MCF 10A (cell line): Measurements from ENCODE around the gene RNU6-9. TPM values are rescaled to one million over a fixed set of nuclear protein-coding genes. Genes with fewer than 3 reads are reported as not detected.
"Not testable (repeated sequence)": the region's sequence is repeated elsewhere in the genome, so short reads cannot be mapped to it uniquely, and the experiment has no call there.

Source experiments
- BruUV-seq: library from RNA; stranded (reverse); fragments of 400-500 nt; replicated peaks from 2 replicates; lab custom pipeline; 2021; lab: Mats Ljungman, UMichigan
- CTCF ChIA-PET: fragments of 300-600 bp; sonication (Branson Sonifier 250); formaldehyde crosslinking; extraction: SDS; loops from one replicate; lab custom pipeline; 2021; ENCODE audit warnings: antibody characterized with exemption, inconsistent platforms; lab: Yijun Ruan, JAX
- POLR2A ChIA-PET: fragments of 300-600, 350-650 bp; sonication (Branson Sonifier 250); formaldehyde crosslinking; extraction: SDS; loops from one replicate; lab custom pipeline; 2020; ENCODE audit warnings: antibody characterized with exemption, inconsistent platforms; lab: Yijun Ruan, JAX
- DNase-seq: peaks from one replicate; pipeline ENCODE4 v3.0.0-alpha.2; 2018; ENCODE audit not compliant: unreplicated experiment
- H3K27ac Mint-ChIP-seq: one replicate; pipeline ENCODE4 v1.8.0; 2022; ENCODE audit warnings: mild to moderate bottlenecking, low read depth, mixed read lengths; ENCODE audit not compliant: unreplicated experiment
- H3K27me3 Mint-ChIP-seq: one replicate; pipeline ENCODE4 v1.8.0; 2022; ENCODE audit warnings: mixed read lengths; ENCODE audit not compliant: insufficient read depth, unreplicated experiment
- H3K36me3 Mint-ChIP-seq: one replicate; pipeline ENCODE4 v1.8.0; 2022; ENCODE audit warnings: mild to moderate bottlenecking, moderate library complexity, mixed read lengths; ENCODE audit not compliant: insufficient read depth, unreplicated experiment
- H3K4me1 Mint-ChIP-seq: one replicate; pipeline ENCODE4 v1.8.0; 2022; ENCODE audit warnings: mixed read lengths; ENCODE audit not compliant: insufficient read depth, unreplicated experiment
- H3K4me3 Mint-ChIP-seq: one replicate; pipeline ENCODE4 v1.8.0; 2022; ENCODE audit warnings: mild to moderate bottlenecking, moderate library complexity, mixed read lengths; ENCODE audit not compliant: unreplicated experiment
- H3K9me3 Mint-ChIP-seq: one replicate; pipeline ENCODE4 v1.8.0; 2022; ENCODE audit warnings: mixed read lengths; ENCODE audit not compliant: unreplicated experiment
- CTCF ChIP-seq: fragments of 200-600 bp; IDR thresholded peaks from one replicate; pipeline ENCODE4 v1.8.0; 2022; ENCODE audit warnings: antibody characterized with exemption, mild to moderate bottlenecking; ENCODE audit not compliant: unreplicated experiment
- intact Hi-C: fragments of 100-400 bp; cut with micrococcal nuclease; formaldehyde crosslinking; loops from 2 replicates; pipeline ENCODE4 v1.14.1; 2022
- total RNA-seq: library from RNA; stranded (reverse); gene quantifications from 2 replicates; pipeline ENCODE4 v1.2.3, GENCODE V29; 2022

RNU6-9 gene
- total RNA-seq, 1 experiment from 2014 or later: not detected

GRCh38 chr19:850979-851335, 42.3 kb upstream of the RNU6-9 start:
- TF ChIP-seq CTCF: no peak
- ChIA-PET CTCF (interaction anchor here (0.5 to 0.8 kb wide), 3 partner anchors 43 to 80 kb away, joined by 3 to 5 read pairs (median 3); no protein-coding TSS in a partner anchor), POLR2A (interaction anchor here (0.6 to 1.5 kb wide), 5 partner anchors 43 to 133 kb away, joined by 3 to 6 read pairs (median 3); partner anchors contain the start of genes PTBP1, RNU6-9 and WDR18)
- intact Hi-C loops: loop anchor here (10.0 kb wide), 1 partner anchor 134 kb away; the partner anchor contains the start of gene WDR18
- Mint-ChIP-seq H3K4me1 (peaks cover 14% of the 10 kb centered on the region), H3K27ac (no peak overlapping the region), H3K27me3 (peaks cover 12% of the 10 kb centered on the region), H3K36me3 (no peaks in the 10 kb centered on the region), H3K9me3 (no peaks in the 10 kb centered on the region), H3K4me3 (peak overlapping the region; percentile 46)
- DNase-seq: no peak
- BruUV-seq: no TSS peak

- no peaks in the 10 kb centered on the region for H3K9me3 Mint-ChIP-seq
- H3K27ac Mint-ChIP-seq: no peak within 1 kb of the TSS
- peaks cover 5% of the 10 kb centered on the region for H3K27me3 Mint-ChIP-seq
- TF ChIP-seq CTCF: no peak
- H3K36me3 Mint-ChIP-seq: no peaks in the 10 kb centered on the region
- CTCF ChIA-PET: no interaction called here
- no peak for DNase-seq
- H3K4me1 Mint-ChIP-seq: peaks cover 10% of the 10 kb centered on the region
- intact Hi-C loops: loop anchor here (10.0 kb wide), 1 partner anchor 132 kb away; the partner anchor contains the start of gene WDR18
- POLR2A ChIA-PET: no interaction called here
- no TSS peak for BruUV-seq
- H3K4me3 Mint-ChIP-seq: no peak within 1 kb of the TSS
These were observed 40.9 kb upstream of the RNU6-9 start, which contains the start of gene ELANE for GRCh38 chr19:852136-853013. Gene ELANE (plus strand): TSS chr19:852303. CDS start chr19:852329, 26 bp downstream.

- H3K4me3 Mint-ChIP-seq: no peak overlapping the region
- peaks cover 8% of the 10 kb centered on the region for H3K4me1 Mint-ChIP-seq
- BruUV-seq: no TSS peak
- intact Hi-C loops: loop anchor here (10.0 kb wide), 1 partner anchor 132 kb away; the partner anchor contains the start of gene WDR18
- no peak for DNase-seq
- ChIA-PET POLR2A (no interaction called here), CTCF (no interaction called here)
- no peaks in the 10 kb centered on the region for H3K9me3 Mint-ChIP-seq
- H3K27me3 Mint-ChIP-seq: no peaks in the 10 kb centered on the region
- TF ChIP-seq CTCF: no peak
- no peak overlapping the region for H3K27ac Mint-ChIP-seq
- H3K36me3 Mint-ChIP-seq: no peaks in the 10 kb centered on the region
These were observed 40.2 kb upstream of the RNU6-9 start for GRCh38 chr19:853014-853585.

GRCh38 chr19:853614-854220, 39.6 kb upstream of the RNU6-9 start:
- BruUV-seq, H3K4me3 Mint-ChIP-seq, H3K4me1 Mint-ChIP-seq, H3K27ac Mint-ChIP-seq, H3K27me3 Mint-ChIP-seq, DNase-seq, H3K9me3 Mint-ChIP-seq, POLR2A ChIA-PET, H3K36me3 Mint-ChIP-seq: not testable (repeated sequence)
- intact Hi-C loops: loop anchor here (10.0 kb wide), 1 partner anchor 131 kb away; the partner anchor contains the start of gene WDR18
- CTCF ChIA-PET: interaction anchor here (0.6 kb wide), 3 partner anchors 75 to 1758 kb away, joined by 3 to 5 read pairs (median 3); no protein-coding TSS in a partner anchor
